Endodermal cell (in vitro differentiated cells): Measurements from ENCODE around the gene ATP6V0D1. TPM values are rescaled to one million over a fixed set of nuclear protein-coding genes. Genes with fewer than 3 reads are reported as not detected.
"Not testable (repeated sequence)": the region's sequence is repeated elsewhere in the genome, so short reads cannot be mapped to it uniquely, and the experiment has no call there.

ENCODE experiments used
- DNase-seq: peaks from one replicate; pipeline ENCODE4 v3.0.0-alpha.2; 2017
- H3K27ac ChIP-seq: 2 replicates; pipeline ENCODE4 v1.5.1; 2013; ENCODE audit warnings: mild to moderate bottlenecking, low read depth, low read length, moderate library complexity
- H3K27me3 ChIP-seq: 2 replicates; pipeline ENCODE4 v1.6.1; 2013; ENCODE audit warnings: mild to moderate bottlenecking, low read length, moderate library complexity; ENCODE audit not compliant: insufficient read depth, control insufficient read depth, poor library complexity, severe bottlenecking
- H3K36me3 ChIP-seq: 2 replicates; pipeline ENCODE4 v1.7.0; 2013; ENCODE audit warnings: mild to moderate bottlenecking, low read length, moderate library complexity; ENCODE audit not compliant: control insufficient read depth, insufficient read depth
- H3K4me1 ChIP-seq: one replicate; pipeline ENCODE4 v1.7.0; 2013; ENCODE audit warnings: low read length; ENCODE audit not compliant: control insufficient read depth, insufficient read depth
- H3K4me3 ChIP-seq: 2 replicates; pipeline ENCODE4 v1.5.1; 2013; ENCODE audit warnings: mild to moderate bottlenecking, low read length, moderate library complexity
- H3K9ac ChIP-seq: 2 replicates; pipeline ENCODE4 v1.6.1; 2013; ENCODE audit warnings: mild to moderate bottlenecking, low read length, moderate library complexity; ENCODE audit not compliant: poor library complexity, severe bottlenecking; ENCODE audit errors: extremely low read depth
- H3K9me3 ChIP-seq: 2 replicates; pipeline ENCODE4 v1.6.1; 2013; ENCODE audit warnings: mild to moderate bottlenecking, low read length, moderate library complexity; ENCODE audit not compliant: control insufficient read depth
- H3K27ac Mint-ChIP-seq: 2 replicates; pipeline ENCODE4 v1.8.0; 2020; ENCODE audit warnings: mixed read lengths
- H3K27me3 Mint-ChIP-seq: 2 replicates; pipeline ENCODE4 v1.8.0; 2021; ENCODE audit warnings: mild to moderate bottlenecking, mixed read lengths; ENCODE audit not compliant: insufficient read depth
- H3K36me3 Mint-ChIP-seq: 2 replicates; pipeline ENCODE4 v1.8.0; 2020; ENCODE audit warnings: low read depth, mixed read lengths
- H3K4me1 Mint-ChIP-seq: 2 replicates; pipeline ENCODE4 v1.8.0; 2020; ENCODE audit warnings: mixed read lengths
- H3K4me3 Mint-ChIP-seq: 2 replicates; pipeline ENCODE4 v1.8.0; 2020; ENCODE audit warnings: mild to moderate bottlenecking, moderate library complexity, mixed read lengths
- H3K9me3 Mint-ChIP-seq: 2 replicates; pipeline ENCODE4 v1.8.0; 2020; ENCODE audit warnings: mild to moderate bottlenecking, mixed read lengths
- WGBS, 2 experiments: methylation state at CpG; one replicate each; pipeline versions ENCODE4 v1.1.5 to v1.1.7; 2013; ENCODE audit warnings: missing lambda C conversion rate in 2 of 2, mixed read lengths in 1 of 2; ENCODE audit not compliant: insufficient coverage in 1 of 2, insufficient read length in 1 of 2; 5-methylcytosine and 5-hydroxymethylcytosine counted together
- total RNA-seq, 2 donors: library from RNA; stranded (reverse); fragmentation: NEBNext Ultra II Directional in 1 of 2; extraction: Animal tissue kit (Norgen Biotek cat#: 25700) in 1 of 2; gene quantifications; 2 replicates in 1 of 2; 3 replicates in 1 of 2; pipeline ENCODE4 v1.2.1, GENCODE V29; 2021
- TF ChIP-seq, protein P1 (sequence below): fragments of 200-600 bp; sonication (generic); conservative IDR thresholded peaks from 2 replicates; pipeline ENCODE4 v1.5.0; 2021; ENCODE audit warnings: antibody characterized with exemption, mild to moderate bottlenecking

The ATP6V0D1 gene
- total RNA-seq, 2 donors from 2014 or later, result 56.0 to 58.3 TPM

DNA sequence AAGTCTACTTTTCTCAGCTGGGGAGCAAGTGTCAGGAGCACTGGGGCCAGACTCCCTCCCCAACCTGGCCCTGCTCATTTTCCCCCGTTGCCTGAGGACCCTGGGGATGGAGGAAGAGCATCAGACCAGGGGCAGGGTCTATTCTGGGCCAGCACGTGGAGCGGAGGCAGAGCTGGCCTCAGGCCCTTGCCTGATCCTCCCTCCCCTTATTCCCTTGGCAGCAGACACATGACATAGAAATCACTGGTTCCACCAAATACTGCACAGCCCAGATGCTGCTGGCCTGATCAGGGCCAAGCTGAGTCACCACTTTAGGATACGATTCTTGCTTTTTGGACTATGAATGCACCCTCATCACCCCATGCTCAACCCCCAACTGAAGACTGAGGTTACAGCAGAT lies 18.1 kb upstream of the ATP6V0D1 start:
- H3K27ac Mint-ChIP-seq, result no peak overlapping the region
- Histone ChIP-seq H3K4me1 (no peaks in the 10 kb centered on the region), H3K9me3 (no peaks in the 10 kb centered on the region), H3K4me3 (no peak overlapping the region), H3K36me3 (no peaks in the 10 kb centered on the region), H3K9ac (no peak overlapping the region), H3K27ac (no peak overlapping the region), H3K27me3 (no peaks in the 10 kb centered on the region)
- H3K27me3 Mint-ChIP-seq, result peaks cover 28% of the 10 kb centered on the region
- H3K36me3 Mint-ChIP-seq, result no peaks in the 10 kb centered on the region
- H3K9me3 Mint-ChIP-seq, result no peaks in the 10 kb centered on the region
- TF ChIP-seq, protein P1, sequence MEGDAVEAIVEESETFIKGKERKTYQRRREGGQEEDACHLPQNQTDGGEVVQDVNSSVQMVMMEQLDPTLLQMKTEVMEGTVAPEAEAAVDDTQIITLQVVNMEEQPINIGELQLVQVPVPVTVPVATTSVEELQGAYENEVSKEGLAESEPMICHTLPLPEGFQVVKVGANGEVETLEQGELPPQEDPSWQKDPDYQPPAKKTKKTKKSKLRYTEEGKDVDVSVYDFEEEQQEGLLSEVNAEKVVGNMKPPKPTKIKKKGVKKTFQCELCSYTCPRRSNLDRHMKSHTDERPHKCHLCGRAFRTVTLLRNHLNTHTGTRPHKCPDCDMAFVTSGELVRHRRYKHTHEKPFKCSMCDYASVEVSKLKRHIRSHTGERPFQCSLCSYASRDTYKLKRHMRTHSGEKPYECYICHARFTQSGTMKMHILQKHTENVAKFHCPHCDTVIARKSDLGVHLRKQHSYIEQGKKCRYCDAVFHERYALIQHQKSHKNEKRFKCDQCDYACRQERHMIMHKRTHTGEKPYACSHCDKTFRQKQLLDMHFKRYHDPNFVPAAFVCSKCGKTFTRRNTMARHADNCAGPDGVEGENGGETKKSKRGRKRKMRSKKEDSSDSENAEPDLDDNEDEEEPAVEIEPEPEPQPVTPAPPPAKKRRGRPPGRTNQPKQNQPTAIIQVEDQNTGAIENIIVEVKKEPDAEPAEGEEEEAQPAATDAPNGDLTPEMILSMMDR, result no peak
- no peak overlapping the region for H3K4me3 Mint-ChIP-seq
- no peaks in the 10 kb centered on the region for H3K4me1 Mint-ChIP-seq
- WGBS, 2 experiments, result 84 to 93% methylated on average over 3 to 4 of the region's 4 CpGs
- DNase-seq, result no peak

DNA sequence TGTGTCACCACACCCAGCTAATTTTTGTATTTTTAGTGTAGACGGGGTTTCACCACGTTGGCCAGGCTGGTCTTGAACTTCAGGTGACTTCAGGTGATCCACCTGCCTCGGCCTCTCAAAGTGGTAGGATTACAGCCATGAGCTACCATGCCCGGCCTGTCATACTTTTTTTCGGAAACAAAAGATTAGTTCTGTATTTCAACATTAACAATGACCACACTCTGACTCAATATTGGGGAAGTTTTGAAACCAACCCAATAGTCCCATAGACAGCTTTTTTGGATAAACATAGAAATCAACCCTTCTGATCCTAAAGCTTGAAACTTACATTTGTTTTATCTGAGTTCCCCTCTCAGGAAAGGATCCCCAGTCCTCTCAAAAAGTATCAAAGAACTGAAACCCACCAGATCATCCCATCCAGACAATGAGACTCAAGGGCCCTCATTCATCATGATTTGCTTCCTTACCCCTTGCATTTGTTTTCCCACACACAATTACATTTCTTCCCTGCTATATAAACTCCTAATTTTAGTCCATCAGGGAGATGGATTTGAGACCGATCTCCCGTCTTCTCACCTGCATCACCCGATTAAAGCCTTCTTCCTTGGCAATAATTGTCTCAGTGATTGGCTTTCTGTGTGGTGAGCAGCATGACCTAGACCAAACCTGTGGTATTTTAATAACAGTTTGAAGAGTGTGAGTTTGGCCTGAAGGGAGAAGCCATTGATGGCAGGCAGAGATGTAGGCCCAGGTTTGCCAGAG lies 9.6 kb upstream of the ATP6V0D1 start:
- no peak overlapping the region for H3K9ac ChIP-seq
- peaks cover 7% of the 10 kb centered on the region for H3K4me1 ChIP-seq
- Mint-ChIP-seq H3K9me3 (peaks cover 6% of the 10 kb centered on the region), H3K27me3 (peaks cover 72% of the 10 kb centered on the region), H3K4me3 (no peak overlapping the region), H3K36me3 (peaks cover 4% of the 10 kb centered on the region), H3K4me1 (peaks cover 11% of the 10 kb centered on the region), H3K27ac (no peak overlapping the region)
- no peak for DNase-seq
- TF ChIP-seq, protein P1, result no peak
- peaks cover 10% of the 10 kb centered on the region for H3K9me3 ChIP-seq
- no peak overlapping the region for H3K4me3 ChIP-seq
- H3K27me3 ChIP-seq, result peaks cover 5% of the 10 kb centered on the region
- H3K27ac ChIP-seq, result no peak overlapping the region
- 92 to 98% methylated on average over 8 of the region's 8 CpGs for WGBS, 2 experiments
- no peaks in the 10 kb centered on the region for H3K36me3 ChIP-seq

DNA sequence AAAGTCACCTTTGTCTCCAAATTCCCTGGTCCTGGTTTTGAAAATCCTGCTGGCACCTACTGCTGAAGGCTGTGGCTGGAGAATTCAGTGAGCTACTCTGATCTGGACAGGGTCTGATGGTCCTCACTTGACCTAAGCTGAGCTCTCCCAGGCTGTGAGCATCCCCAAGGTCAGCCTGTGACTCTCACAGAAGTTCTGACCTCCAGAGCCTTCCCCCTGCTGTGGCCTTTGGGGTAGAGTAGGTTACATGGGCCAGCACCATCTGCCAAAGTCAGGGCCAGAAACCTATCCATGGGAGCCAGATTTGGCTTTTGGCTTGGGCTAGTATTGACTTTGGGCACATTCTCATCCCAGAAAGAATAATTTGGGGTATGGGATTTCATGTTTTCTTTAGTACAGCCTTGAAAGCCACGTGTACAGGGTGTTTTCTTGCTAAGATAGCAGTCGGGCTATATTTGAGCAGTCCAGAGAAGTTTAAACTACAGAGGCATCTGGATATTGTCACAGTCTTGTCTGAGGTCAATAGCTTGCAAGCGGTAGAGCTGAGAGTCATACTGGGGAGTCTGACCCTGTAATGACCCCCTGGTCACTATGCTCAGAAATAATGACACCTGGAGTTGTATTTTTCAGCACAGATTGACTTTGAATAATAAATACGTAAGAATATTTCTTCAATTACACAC lies 8.6 kb upstream of the ATP6V0D1 start:
- H3K9me3 ChIP-seq, result peaks cover 10% of the 10 kb centered on the region
- WGBS, 2 experiments, result 92 to 94% methylated on average over 4 of the region's 4 CpGs
- Mint-ChIP-seq H3K4me3 (no peak overlapping the region), H3K4me1 (peaks cover 11% of the 10 kb centered on the region), H3K9me3 (peaks cover 6% of the 10 kb centered on the region), H3K36me3 (peaks cover 4% of the 10 kb centered on the region), H3K27me3 (peaks cover 70% of the 10 kb centered on the region), H3K27ac (peak overlapping the region; percentile 22)
- peak overlapping the region; percentile 65 for H3K27ac ChIP-seq
- TF ChIP-seq, protein P1, result no peak
- peaks cover 5% of the 10 kb centered on the region for H3K27me3 ChIP-seq
- DNase-seq, result peak; percentile 56
- H3K4me3 ChIP-seq, result no peak overlapping the region
- H3K4me1 ChIP-seq, result peaks cover 7% of the 10 kb centered on the region
- no peaks in the 10 kb centered on the region for H3K36me3 ChIP-seq
- H3K9ac ChIP-seq, result peak overlapping the region; percentile 40

DNA sequence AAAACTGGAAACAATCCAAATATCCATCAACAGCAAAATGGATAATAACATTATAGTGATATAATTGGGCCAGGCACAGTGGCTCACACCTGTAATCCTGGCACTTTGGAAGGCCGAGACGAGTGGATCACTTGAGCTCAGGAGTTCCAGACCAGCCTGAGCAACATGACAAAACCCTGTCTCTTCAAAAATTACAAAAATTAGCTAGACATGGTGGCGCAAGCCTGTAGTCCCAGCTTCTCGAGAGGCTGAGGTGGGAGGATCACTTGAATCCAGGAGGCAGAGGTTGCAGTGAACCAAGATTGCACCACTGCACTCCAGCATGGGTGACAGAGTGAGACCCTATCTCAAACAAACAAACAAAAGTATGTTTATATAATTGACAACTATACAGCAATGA lies 6.6 kb upstream of the ATP6V0D1 start:
- H3K4me1 Mint-ChIP-seq, result peaks cover 11% of the 10 kb centered on the region
- peaks cover 56% of the 10 kb centered on the region for H3K27me3 Mint-ChIP-seq
- not testable (repeated sequence) for H3K36me3 Mint-ChIP-seq, H3K4me3 ChIP-seq, H3K27ac ChIP-seq, H3K4me1 ChIP-seq, DNase-seq, H3K9me3 Mint-ChIP-seq, H3K4me3 Mint-ChIP-seq, H3K9ac ChIP-seq, H3K27ac Mint-ChIP-seq, H3K36me3 ChIP-seq, H3K27me3 ChIP-seq
- WGBS, 2 experiments, result 88 to 99% methylated on average over 4 of the region's 4 CpGs
- peaks cover 10% of the 10 kb centered on the region for H3K9me3 ChIP-seq
